Left cardiac atrium (tissue), 4 donors: ENCODE measurements around the gene C11orf86. TPM values are rescaled to one million over a fixed set of nuclear protein-coding genes. Genes with fewer than 3 reads are reported as not detected.

Experiments used
- ATAC-seq, 2 donors: fragments of 200-7000 bp; cut with Tn5 transposase; one replicate each; pipeline ENCODE4 v1.9.1; 2020; ENCODE audit warnings: mild to moderate bottlenecking in 2 of 2, moderate library complexity in 2 of 2
- DNase-seq: peaks from one replicate; pipeline ENCODE4 v3.0.0-alpha.2; 2020
- intact Hi-C, 2 donors: fragments of 100-400 bp; cut with DNase I; formaldehyde crosslinking; loops; one replicate each; pipeline versions ENCODE4 v1.14.1 to v1.15.1; 2022 to 2023
- total RNA-seq, 2 donors: library from RNA; stranded (reverse); fragmentation: NEBNext Ultra II Directional; extraction: Animal tissue kit (Norgen Biotek cat#: 25700); gene quantifications; one replicate each; pipeline ENCODE4 v1.2.1, GENCODE V29; 2021
- donor health status: DM: no; HTN: yes; CAD: no.
- donor health status: DM: no; HTN: yes; CAD: no; lungs with severe emphysema.
- donor health status: DM: yes; HTN: yes; CAD: no.
- donor health status: Dilated cardiomyopathy.

Gene C11orf86
- total RNA-seq, 2 donors from 2014 or later = not detected

- intact Hi-C loops = no loop called here
- no peak for DNase-seq
- no peak for ATAC-seq
These were observed 12.3 kb upstream of the C11orf86 start for GRCh38 chr11:66962801-66963200.

DNA sequence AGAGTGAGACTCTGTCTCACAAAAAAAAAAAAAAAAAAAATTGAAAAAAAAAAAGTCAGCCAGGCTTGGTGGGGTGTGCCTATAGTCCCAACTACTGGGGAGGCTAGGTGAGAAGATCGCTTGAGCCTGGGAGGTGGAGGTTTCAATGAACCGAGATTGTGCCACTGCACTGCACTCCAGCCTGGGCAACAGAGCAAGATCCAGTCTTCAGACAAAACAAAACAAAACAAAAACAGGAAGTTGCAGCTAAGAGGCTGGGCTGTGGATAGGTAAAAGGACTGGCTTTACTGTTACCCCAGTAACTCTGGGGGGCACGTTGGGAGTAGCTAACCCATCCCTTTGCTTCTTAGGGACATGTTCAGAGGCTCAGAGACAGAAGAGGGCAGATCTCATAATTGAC lies 10.6 kb upstream of the C11orf86 start:
- intact Hi-C loops = no loop called here
- ATAC-seq = no peak
- DNase-seq = no peak

DNA sequence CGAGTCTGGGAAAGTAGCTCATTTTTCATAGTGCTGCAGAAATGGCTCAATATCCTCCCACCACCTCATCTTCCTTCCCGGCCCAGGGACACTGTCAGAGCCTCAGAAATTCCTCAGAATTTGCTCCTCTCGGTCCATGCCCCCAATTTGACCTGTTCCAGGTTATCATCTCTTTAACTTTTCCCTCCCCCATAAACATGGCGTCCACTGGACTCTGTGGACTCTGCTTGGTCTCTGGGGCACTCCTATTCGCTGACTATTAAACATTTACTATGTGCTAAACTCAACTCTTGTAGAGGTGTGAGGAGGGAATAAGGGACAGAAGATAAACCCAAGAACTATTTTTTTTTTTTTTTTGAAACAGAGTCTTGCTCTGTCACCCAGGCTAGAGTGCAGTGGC lies 8.8 kb upstream of the C11orf86 start:
- intact Hi-C loops = no loop called here
- DNase-seq (no peak), ATAC-seq (no peak)

DNA sequence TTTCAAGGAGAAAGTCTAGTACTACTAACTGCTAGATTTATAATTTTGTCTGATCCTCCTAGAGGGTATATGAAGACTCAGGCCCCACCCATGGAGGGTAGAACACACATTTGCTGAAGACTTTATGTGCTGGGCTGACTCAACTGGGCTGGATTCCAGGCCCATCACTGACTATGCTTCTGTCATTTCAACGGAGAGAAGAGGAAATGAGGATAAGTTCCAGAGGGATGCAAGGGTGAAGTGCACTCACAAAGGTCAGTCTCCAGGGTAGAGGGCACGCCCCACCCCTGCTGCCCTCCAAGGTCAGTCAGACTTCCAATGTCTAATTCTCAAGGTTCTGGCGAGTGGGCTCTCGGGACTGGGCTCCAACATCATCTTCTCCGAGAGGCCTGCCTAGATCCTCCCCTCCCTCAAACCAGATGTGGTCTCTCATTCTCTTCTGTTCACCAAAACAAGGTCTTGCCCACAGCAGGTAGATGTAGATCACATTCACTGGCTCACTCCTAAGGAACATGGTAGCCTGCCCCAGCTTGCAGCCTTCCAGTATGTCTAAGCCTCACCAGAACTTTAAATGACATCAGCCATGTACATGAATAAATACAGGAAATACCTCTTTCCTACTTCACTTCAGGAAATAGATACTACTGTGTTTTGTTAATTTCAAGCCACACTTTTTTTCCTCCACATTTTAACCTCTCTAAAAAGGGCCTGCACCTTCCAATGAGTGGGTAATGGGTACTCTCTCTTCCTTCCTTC lies 7.3 kb upstream of the C11orf86 start:
- intact Hi-C loops = no loop called here
- DNase-seq (peak; percentile 46), ATAC-seq (peak in 1 of 2 donors; percentile 10)

- ATAC-seq (no peak), DNase-seq (no peak)
- intact Hi-C loops = no loop called here
These were observed 5.4 kb upstream of the C11orf86 start for GRCh38 chr11:66969584-66970225.

DNA sequence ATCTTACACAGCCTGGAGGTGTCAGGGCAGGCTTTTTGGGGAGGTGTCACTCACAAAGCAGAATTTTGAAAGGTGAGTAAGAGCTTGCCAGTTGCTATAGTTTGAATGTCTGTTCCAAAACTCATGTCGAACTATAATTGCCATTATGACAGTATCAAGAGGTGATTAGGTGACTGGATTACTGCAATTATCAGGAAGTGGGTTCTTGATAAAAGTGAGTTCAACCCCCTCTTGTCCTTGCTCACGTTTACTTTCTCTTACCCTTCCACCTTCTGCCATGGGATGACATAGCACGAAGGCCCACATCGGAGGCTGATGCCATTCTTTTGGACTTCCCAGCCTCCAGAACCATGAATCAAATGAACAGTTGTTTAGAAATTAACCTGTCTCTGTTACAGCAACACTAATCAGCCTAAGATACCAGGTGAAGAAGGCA lies 4.7 kb upstream of the C11orf86 start:
- DNase-seq = no peak
- peak in 1 of 2 donors; percentile 12 for ATAC-seq
- intact Hi-C loops = no loop called here

DNA sequence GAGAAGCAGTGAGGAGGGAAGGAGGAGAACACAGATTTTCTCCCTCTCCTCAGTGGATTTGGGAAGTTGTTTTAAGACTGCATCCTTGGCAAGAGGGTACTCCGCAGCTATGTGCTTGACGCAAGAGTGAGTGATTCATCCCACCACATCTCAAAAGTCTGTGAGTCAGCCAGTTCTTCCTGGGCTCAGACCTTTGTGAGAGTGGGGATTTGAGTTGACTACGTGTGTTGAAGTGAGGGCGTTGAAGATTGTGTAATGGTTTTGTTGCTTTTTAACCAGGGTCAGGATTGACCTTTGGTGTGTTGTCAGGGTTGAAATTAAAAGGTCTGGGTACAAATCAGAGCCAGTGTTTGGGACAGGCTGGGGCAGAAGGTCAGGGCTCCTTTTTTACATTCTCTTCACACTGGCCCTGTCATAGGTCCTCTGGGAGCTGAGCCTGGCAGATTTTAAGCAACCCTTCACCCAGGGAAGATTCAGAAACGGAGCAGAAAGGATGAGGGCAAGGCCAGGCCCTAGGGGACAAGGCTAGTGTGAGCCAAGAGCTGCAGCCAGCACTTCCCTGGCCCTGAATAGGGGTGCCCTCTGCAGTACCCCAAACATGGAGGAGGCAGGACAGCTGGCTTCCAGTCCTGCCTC lies 4.2 kb upstream of the C11orf86 start:
- DNase-seq = peak; percentile 60
- intact Hi-C loops = no loop called here
- ATAC-seq = peak; percentile 87 to 97

GRCh38 chr11:66971488-66971887 lies 3.6 kb upstream of the C11orf86 start:
- DNase-seq = no peak
- no peak for ATAC-seq
- intact Hi-C loops = no loop called here

GRCh38 chr11:66973956-66974580 lies 1.0 kb upstream of the C11orf86 start:
- ATAC-seq (no peak), DNase-seq (no peak)
- intact Hi-C loops = no loop called here

- intact Hi-C loops = no loop called here
- DNase-seq (no peak), ATAC-seq (no peak)
These were observed 412 bp downstream of the C11orf86 start for GRCh38 chr11:66975405-66976027.

- ATAC-seq = peak in 1 of 2 donors; percentile 39
- intact Hi-C loops = no loop called here
- DNase-seq = no peak
These were observed 944 bp downstream of the C11orf86 start for GRCh38 chr11:66976028-66976467.

DNA sequence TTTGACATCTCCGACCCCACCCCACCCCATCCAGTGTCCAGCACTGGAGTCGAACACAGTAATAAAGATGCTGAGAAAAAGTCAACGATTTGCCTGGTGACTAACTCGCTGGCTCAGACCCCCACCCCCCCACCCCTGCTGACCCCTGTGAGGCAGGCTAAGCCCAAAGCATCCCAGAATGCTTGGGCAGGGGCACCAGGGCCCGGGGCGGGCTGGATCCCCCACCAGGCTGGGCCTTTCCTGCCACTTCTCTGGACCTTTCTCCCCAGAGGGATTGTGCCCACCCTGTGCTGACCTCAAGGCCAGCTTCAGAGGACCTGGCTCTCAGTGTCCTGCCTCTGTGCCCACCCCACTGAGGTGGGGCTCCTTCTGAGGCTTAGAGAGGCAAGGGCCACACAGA lies 1.8 kb downstream of the C11orf86 start:
- ATAC-seq = no peak
- intact Hi-C loops = no loop called here
- no peak for DNase-seq

GRCh38 chr11:66978229-66978628 lies 3.1 kb downstream of the C11orf86 start:
- ATAC-seq (no peak), DNase-seq (no peak)
- intact Hi-C loops = no loop called here

GRCh38 chr11:66978717-66979116 lies 3.6 kb downstream of the C11orf86 start:
- no peak for DNase-seq
- ATAC-seq = no peak
- intact Hi-C loops = no loop called here

GRCh38 chr11:66979336-66979980 lies 4.4 kb downstream of the C11orf86 start:
- intact Hi-C loops = no loop called here
- no peak for DNase-seq
- no peak for ATAC-seq

DNA sequence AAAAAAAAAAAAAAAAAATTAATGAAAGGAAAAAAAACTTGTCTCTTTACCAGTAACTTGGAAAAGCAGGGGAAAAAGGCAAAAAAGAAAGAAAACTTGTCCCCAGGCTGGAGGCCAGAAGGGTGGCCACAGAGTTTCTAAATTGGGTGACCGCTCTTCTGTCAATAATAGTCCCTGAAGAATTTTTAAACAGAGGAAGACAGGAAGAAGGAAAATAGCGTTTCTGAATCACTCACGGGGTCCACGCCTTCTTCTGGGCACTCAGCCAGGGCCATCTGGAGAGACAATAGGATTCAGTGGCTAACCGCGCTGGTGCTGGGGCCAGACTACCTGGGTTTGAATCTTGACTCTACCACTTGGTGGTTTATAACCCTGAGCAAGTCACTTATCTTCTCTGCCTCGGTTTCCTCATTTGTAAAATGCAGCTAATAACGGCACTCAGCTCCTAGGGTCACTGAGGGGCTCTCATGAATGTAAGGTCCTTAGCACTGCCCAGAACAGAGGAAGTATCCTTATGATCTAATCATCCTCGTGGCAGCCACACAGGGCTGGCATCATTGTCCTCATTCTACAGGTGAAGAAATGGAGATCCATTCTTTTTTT lies 7.0 kb downstream of the C11orf86 start:
- intact Hi-C loops = no loop called here
- DNase-seq = peak; percentile 92
- peak; percentile 52 to 66 for ATAC-seq

DNA sequence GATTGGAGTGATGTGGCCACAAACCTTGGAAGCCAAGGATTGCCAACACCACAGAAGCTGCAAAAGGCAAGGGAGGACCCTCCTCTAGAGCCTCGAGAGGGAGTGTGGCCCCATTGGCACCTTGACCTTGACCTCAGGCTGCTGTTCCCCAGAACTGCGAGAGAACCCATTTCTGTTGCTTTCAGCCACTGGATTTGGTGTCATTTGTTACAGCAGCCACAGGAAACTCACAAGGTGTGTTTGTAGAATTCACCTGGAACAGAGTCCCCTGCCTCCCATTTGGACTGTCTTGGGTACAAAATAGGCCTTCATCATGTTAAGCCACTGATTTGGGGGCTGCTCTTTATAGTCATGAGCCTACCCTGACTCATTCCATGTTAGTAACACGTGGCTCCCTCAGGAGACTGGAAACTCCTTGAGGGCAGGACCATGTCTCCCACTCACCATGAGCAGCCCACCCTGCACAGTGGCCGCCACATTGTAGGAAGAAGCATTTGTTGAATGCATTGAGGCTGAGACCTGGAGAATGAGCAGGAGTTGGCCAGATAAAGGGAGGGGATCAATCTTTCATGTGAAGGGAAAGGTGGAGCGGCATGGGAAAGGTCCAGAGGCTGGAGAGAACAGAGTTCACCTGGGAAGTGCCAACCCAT lies 8.3 kb downstream of the C11orf86 start:
- intact Hi-C loops = no loop called here
- ATAC-seq (no peak), DNase-seq (no peak)

DNA sequence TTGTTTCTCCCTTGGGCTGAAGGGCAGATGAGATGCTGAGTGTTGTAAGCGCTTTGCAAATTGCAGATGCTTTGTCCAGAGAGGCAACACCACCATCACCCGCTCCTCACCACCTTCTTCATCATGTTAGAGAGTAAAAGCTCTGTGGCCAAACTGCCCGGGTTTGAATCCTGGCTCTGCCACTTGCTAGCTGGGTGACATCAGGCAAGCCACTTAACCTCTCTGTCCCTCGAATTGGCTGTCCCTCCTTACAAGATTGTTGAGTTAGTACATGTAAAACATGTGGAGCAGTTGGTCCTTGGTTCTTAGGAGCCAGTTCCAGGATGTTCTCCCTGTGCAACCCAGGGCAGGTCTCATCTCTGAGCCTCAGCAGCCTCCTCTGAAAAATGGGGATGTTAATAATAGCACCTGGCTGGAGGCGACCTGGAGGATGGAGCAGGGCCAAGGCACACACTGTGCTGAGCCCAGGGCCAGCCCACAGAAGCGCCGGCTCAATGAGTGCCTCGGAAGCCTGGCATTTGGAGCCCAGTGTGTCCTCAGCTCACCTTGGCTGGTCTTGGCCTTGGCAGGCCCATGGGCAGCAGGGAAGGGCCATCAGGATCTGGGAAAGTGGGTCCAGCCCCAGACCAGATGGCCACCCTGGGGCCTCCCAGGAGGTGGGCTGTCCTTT lies 10.5 kb downstream of the C11orf86 start:
- peak; percentile 67 to 77 for ATAC-seq
- intact Hi-C loops = no loop called here
- DNase-seq = no peak
